Neural cell (in vitro differentiated cells): ENCODE results near the gene TMEM234. TPM values are rescaled to one million over a fixed set of nuclear protein-coding genes. Genes with fewer than 3 reads are reported as not detected.

ENCODE experiments used
- H2AFZ ChIP-seq: fragments of 200-600, 300-800 bp; sonication (generic), shearing (Covaris generic); 2 replicates; pipeline ENCODE4 v1.6.0; 2014; ENCODE audit warnings: low read depth, mild to moderate bottlenecking, antibody characterized with exemption, low read length, moderate library complexity
- H3F3A ChIP-seq: fragments of 200-600 bp; shearing (Covaris generic); 2 replicates; pipeline ENCODE4 v1.6.1; 2016; ENCODE audit warnings: mild to moderate bottlenecking, moderate library complexity, mixed read lengths, antibody characterized with exemption, low read length; ENCODE audit not compliant: insufficient read depth, poor library complexity, severe bottlenecking
- H3K27ac ChIP-seq: fragments of 200-600, 300-800 bp; sonication (generic), shearing (Covaris generic); 2 replicates; pipeline ENCODE4 v1.5.1; 2014; ENCODE audit warnings: mild to moderate bottlenecking, low read length, moderate library complexity
- H3K27me3 ChIP-seq: fragments of 300-800, 200-600 bp; sonication (generic), shearing (Covaris generic); 2 replicates; pipeline ENCODE4 v1.6.0; 2014; ENCODE audit warnings: mild to moderate bottlenecking, low read depth, low read length, moderate library complexity; ENCODE audit not compliant: insufficient read depth
- H3K36me3 ChIP-seq: fragments of 300-800, 200-600 bp; sonication (generic), shearing (Covaris generic); 2 replicates; pipeline ENCODE4 v1.5.1; 2014; ENCODE audit warnings: mild to moderate bottlenecking, antibody characterized with exemption, low read length, moderate library complexity; ENCODE audit not compliant: insufficient read depth
- H3K4me2 ChIP-seq: fragments of 300-800, 200-600 bp; sonication (generic), shearing (Covaris generic); 2 replicates; pipeline ENCODE4 v1.6.0; 2014; ENCODE audit warnings: mild to moderate bottlenecking, low read length
- H3K4me3 ChIP-seq: fragments of 300-800, 200-600 bp; sonication (generic), shearing (Covaris generic); 2 replicates; pipeline ENCODE4 v1.5.1; 2014; ENCODE audit warnings: mild to moderate bottlenecking, low read length, moderate library complexity
- H3K79me2 ChIP-seq: fragments of 200-600 bp; shearing (Covaris generic); replicated peaks from 2 replicates; pipeline ENCODE4 v1.6.0; 2014; ENCODE audit warnings: mild to moderate bottlenecking, low read length, moderate library complexity; ENCODE audit not compliant: insufficient read depth
- H3K9ac ChIP-seq: fragments of 300-800, 200-600 bp; sonication (generic), shearing (Covaris generic); 2 replicates; pipeline ENCODE4 v1.6.1; 2016; ENCODE audit warnings: mild to moderate bottlenecking, low read length, mixed read lengths
- H3K9me2 ChIP-seq: fragments of 200-600 bp; shearing (Covaris generic); 2 replicates; pipeline ENCODE4 v1.6.1; 2016; ENCODE audit warnings: mild to moderate bottlenecking, low read length, mixed read lengths; ENCODE audit not compliant: insufficient read depth
- H3K9me3 ChIP-seq: fragments of 200-600, 300-800 bp; sonication (generic), shearing (Covaris generic); 2 replicates; pipeline ENCODE4 v1.6.1; 2016; ENCODE audit warnings: mild to moderate bottlenecking, mixed run types, low read length, moderate library complexity, mixed read lengths
- H4K20me1 ChIP-seq: fragments of 200-600 bp; shearing (Covaris generic); 2 replicates; pipeline ENCODE4 v1.6.1; 2016; ENCODE audit warnings: mild to moderate bottlenecking, mixed run types; ENCODE audit not compliant: insufficient read depth
- EP300 ChIP-seq: fragments of 450-650 bp; conservative IDR thresholded peaks from 2 replicates; pipeline ENCODE4 v1.6.1; 2014; ENCODE audit warnings: antibody characterized with exemption, mild to moderate bottlenecking, moderate library complexity; ENCODE audit not compliant: poor library complexity, severe bottlenecking
- EZH2 ChIP-seq: fragments of 200-600, 300-800 bp; shearing (Covaris generic), sonication (generic); IDR thresholded peaks from 2 replicates; pipeline ENCODE4 v1.6.1; 2014; ENCODE audit warnings: antibody characterized with exemption, low read length, borderline replicate concordance, mild to moderate bottlenecking; ENCODE audit not compliant: insufficient read depth, poor library complexity, severe bottlenecking
- MXI1 ChIP-seq: fragments of 450-650 bp; conservative IDR thresholded peaks from 2 replicates; pipeline ENCODE4 v1.6.1; 2014; ENCODE audit warnings: antibody characterized with exemption, mild to moderate bottlenecking; ENCODE audit not compliant: poor library complexity, severe bottlenecking
- POLR2AphosphoS5 ChIP-seq: IDR thresholded peaks from 2 replicates; pipeline ENCODE4 v1.6.1; 2012
- RAD21 ChIP-seq: fragments of 450-650 bp; conservative IDR thresholded peaks from 2 replicates; pipeline ENCODE4 v1.6.1; 2014; ENCODE audit warnings: antibody characterized with exemption, mild to moderate bottlenecking, moderate library complexity
- REST ChIP-seq: IDR thresholded peaks from 2 replicates; pipeline ENCODE4 v1.6.1; 2012; ENCODE audit warnings: borderline replicate concordance
- SMC3 ChIP-seq: fragments of 450-650 bp; conservative IDR thresholded peaks from 2 replicates; pipeline ENCODE4 v1.6.1; 2014; ENCODE audit warnings: antibody characterized with exemption, mild to moderate bottlenecking, moderate library complexity; ENCODE audit not compliant: poor library complexity
- TAF1 ChIP-seq: IDR thresholded peaks from 2 replicates; pipeline ENCODE4 v1.6.1; 2012; ENCODE audit warnings: low read depth
- polyA plus RNA-seq: library from polyadenylated mRNA; depleted of rRNA; stranded (reverse); fragments of >200 nt; gene quantifications from 2 replicates; pipeline ENCODE4 v1.2.3, GENCODE V29; 2014
- TF ChIP-seq, protein P1 (sequence below): fragments of 450-650 bp; IDR thresholded peaks from 2 replicates; pipeline ENCODE4 v1.5.1; 2014; ENCODE audit warnings: antibody characterized with exemption, mild to moderate bottlenecking, moderate library complexity; ENCODE audit not compliant: poor library complexity, severe bottlenecking

The TMEM234 gene
- polyA plus RNA-seq, 1 donor from 2014 or later, result 24.4 TPM

DNA sequence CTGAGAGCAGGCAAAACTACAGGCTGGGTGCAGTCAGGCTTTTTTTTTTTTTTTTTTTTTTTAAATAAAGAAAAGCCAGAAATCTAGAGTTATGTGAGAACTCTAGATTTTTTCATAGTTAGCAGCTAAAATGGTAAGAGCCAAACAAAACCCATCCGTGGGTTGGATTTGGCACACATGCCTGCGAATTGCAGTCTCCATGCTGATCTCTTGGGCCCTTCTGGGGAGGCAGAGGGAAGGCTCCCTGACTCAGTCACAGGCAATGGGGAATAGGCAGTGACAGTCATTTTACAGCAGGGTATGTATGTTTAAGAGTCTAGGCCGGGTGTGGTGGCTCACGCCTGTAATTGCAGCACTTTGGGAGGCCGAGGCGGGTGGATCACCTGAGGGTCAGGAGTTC, 40.1 kb downstream of the TMEM234 start:
- no peak overlapping the region for H3K27ac ChIP-seq
- no peaks in the 10 kb centered on the region for H3K27me3 ChIP-seq
- TF ChIP-seq TAF1, result no peak
- H3K4me3 ChIP-seq, result peak overlapping the region; percentile 83
- no peak overlapping the region for H3K4me2 ChIP-seq
- H3K79me2 ChIP-seq, result peaks cover 26% of the 10 kb centered on the region
- no peaks in the 10 kb centered on the region for H3K9me3 ChIP-seq
- no peak overlapping the region for H3K9ac ChIP-seq
- H4K20me1 ChIP-seq, result no peaks in the 10 kb centered on the region
- no peaks in the 10 kb centered on the region for H3F3A ChIP-seq
- no peak overlapping the region for H2AFZ ChIP-seq
- H3K36me3 ChIP-seq, result no peaks in the 10 kb centered on the region
- no peaks in the 10 kb centered on the region for H3K9me2 ChIP-seq

- H3K9me3 ChIP-seq, result no peaks in the 10 kb centered on the region
- no peaks in the 10 kb centered on the region for H3K9me2 ChIP-seq
- no peak for TF ChIP-seq SMC3
- TF ChIP-seq TAF1, result no peak
- no peak for TF ChIP-seq REST
- TF ChIP-seq, protein P1, sequence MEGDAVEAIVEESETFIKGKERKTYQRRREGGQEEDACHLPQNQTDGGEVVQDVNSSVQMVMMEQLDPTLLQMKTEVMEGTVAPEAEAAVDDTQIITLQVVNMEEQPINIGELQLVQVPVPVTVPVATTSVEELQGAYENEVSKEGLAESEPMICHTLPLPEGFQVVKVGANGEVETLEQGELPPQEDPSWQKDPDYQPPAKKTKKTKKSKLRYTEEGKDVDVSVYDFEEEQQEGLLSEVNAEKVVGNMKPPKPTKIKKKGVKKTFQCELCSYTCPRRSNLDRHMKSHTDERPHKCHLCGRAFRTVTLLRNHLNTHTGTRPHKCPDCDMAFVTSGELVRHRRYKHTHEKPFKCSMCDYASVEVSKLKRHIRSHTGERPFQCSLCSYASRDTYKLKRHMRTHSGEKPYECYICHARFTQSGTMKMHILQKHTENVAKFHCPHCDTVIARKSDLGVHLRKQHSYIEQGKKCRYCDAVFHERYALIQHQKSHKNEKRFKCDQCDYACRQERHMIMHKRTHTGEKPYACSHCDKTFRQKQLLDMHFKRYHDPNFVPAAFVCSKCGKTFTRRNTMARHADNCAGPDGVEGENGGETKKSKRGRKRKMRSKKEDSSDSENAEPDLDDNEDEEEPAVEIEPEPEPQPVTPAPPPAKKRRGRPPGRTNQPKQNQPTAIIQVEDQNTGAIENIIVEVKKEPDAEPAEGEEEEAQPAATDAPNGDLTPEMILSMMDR, result no peak
- no peak for TF ChIP-seq EP300
- TF ChIP-seq EZH2, result no peak
- no peak for TF ChIP-seq RAD21
- no peak for TF ChIP-seq MXI1
- TF ChIP-seq POLR2AphosphoS5, result no peak
- H3K4me2 ChIP-seq, result no peak overlapping the region
- no peak overlapping the region for H2AFZ ChIP-seq
- peaks cover 26% of the 10 kb centered on the region for H3K79me2 ChIP-seq
- H3K9ac ChIP-seq, result no peak overlapping the region
- H3K4me3 ChIP-seq, result peak overlapping the region; percentile 83
- H3K27me3 ChIP-seq, result no peaks in the 10 kb centered on the region
- H3F3A ChIP-seq, result no peaks in the 10 kb centered on the region
- H3K36me3 ChIP-seq, result no peaks in the 10 kb centered on the region
- no peaks in the 10 kb centered on the region for H4K20me1 ChIP-seq
- no peak overlapping the region for H3K27ac ChIP-seq
Observed at GRCh38 chr1:32181563-32181962, 40.6 kb downstream of the TMEM234 start.

DNA sequence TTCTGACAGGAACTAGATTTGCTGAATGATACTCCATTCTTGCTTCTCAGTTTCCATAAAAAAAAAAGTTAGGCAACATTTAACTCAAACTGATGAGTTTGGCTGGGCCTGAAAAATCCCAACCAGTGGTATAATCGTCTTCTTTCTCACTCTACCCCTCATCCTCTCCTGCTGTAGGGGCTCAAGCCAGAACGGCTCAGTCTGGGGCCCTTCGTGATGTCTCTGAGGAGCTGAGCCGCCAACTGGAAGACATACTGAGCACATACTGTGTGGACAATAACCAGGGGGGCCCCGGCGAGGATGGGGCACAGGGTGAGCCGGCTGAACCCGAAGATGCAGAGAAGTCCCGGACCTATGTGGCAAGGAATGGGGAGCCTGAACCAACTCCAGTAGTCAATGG, 41.1 kb downstream of the TMEM234 start:
- H3K27me3 ChIP-seq, result no peaks in the 10 kb centered on the region
- H3K27ac ChIP-seq, result no peak overlapping the region
- H2AFZ ChIP-seq, result no peak overlapping the region
- H3K4me2 ChIP-seq, result peak overlapping the region; percentile 74
- peaks cover 25% of the 10 kb centered on the region for H3K79me2 ChIP-seq
- H3F3A ChIP-seq, result no peaks in the 10 kb centered on the region
- no peaks in the 10 kb centered on the region for H4K20me1 ChIP-seq
- H3K9me3 ChIP-seq, result no peaks in the 10 kb centered on the region
- no peaks in the 10 kb centered on the region for H3K36me3 ChIP-seq
- TF ChIP-seq EP300 (no peak), SMC3 (no peak), MXI1 (no peak), POLR2AphosphoS5 (no peak), TAF1 (no peak), EZH2 (no peak), REST (no peak), RAD21 (no peak)
- TF ChIP-seq, protein P1, result no peak
- no peaks in the 10 kb centered on the region for H3K9me2 ChIP-seq
- peak overlapping the region; percentile 83 for H3K4me3 ChIP-seq
- H3K9ac ChIP-seq, result peak overlapping the region; percentile 73
